BE2C (cell line): ENCODE data around the gene SH3GLB1.
A peak's percentile ranks its signal among the peaks of the same experiment; 100 is the strongest.

Source experiments
- DNase-seq: peaks from one replicate; pipeline ENCODE4 v3.0.0-alpha.2; 2020
- H3K27me3 ChIP-seq: fragments of 250-450 bp; sonication (Bioruptor Pico); 2 replicates; pipeline ENCODE4 v1.5.1; 2020; ENCODE audit warnings: mild to moderate bottlenecking
- H3K36me3 ChIP-seq: fragments of 250-450 bp; sonication (Bioruptor Pico); 2 replicates; pipeline ENCODE4 v1.5.1; 2020; ENCODE audit warnings: mild to moderate bottlenecking
- H3K4me1 ChIP-seq: fragments of 250-450 bp; sonication (Bioruptor Pico); 2 replicates; pipeline ENCODE4 v1.5.1; 2020
- H3K4me3 ChIP-seq: 2 replicates; pipeline ENCODE4 v1.5.1; 2011; ENCODE audit warnings: low read depth, low read length
- H3K9me3 ChIP-seq: fragments of 250-450 bp; sonication (Bioruptor Pico); 2 replicates; pipeline ENCODE4 v1.5.1; 2020
- TF ChIP-seq, protein P1 (sequence below): IDR thresholded peaks from 2 replicates; pipeline ENCODE4 v1.5.1; 2012; ENCODE audit warnings: mild to moderate bottlenecking, low read depth, low read length

Gene SH3GLB1

DNA sequence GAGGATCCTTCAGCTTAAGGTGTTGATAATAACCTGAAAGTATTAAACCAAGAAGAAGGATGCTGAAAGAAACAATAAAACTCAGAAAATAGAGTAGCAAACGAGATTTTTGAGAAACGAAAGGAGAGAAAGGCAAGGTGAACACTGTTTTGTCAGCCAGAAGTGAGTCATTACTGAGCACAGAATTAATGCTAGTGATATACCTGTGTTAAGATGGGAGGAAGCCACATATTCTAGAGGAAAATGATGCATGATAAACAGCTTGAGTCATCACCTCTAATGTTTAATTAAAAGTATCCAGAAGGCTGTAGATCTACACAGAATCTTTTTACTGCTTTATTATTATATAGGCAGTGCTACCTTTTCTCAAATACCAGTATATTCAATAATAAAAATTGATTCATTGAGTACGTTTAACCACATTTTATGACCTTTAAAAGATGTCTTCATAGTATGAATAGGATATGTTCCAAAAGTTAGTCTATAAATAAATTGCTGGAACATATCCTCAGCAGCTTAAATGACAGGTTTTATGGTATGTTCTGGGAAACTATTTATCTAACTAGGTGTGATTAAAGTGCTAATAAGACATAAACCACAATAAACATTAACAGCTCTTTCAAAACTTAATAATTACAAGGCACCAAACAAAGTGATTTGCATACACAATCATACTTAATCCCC lies 10.3 kb downstream of the SH3GLB1 start:
- Histone ChIP-seq H3K4me3 (no peak overlapping the region), H3K36me3 (no peaks in the 10 kb centered on the region), H3K9me3 (no peaks in the 10 kb centered on the region), H3K27me3 (no peaks in the 10 kb centered on the region), H3K4me1 (no peaks in the 10 kb centered on the region)
- DNase-seq = no peak
- TF ChIP-seq, protein P1, sequence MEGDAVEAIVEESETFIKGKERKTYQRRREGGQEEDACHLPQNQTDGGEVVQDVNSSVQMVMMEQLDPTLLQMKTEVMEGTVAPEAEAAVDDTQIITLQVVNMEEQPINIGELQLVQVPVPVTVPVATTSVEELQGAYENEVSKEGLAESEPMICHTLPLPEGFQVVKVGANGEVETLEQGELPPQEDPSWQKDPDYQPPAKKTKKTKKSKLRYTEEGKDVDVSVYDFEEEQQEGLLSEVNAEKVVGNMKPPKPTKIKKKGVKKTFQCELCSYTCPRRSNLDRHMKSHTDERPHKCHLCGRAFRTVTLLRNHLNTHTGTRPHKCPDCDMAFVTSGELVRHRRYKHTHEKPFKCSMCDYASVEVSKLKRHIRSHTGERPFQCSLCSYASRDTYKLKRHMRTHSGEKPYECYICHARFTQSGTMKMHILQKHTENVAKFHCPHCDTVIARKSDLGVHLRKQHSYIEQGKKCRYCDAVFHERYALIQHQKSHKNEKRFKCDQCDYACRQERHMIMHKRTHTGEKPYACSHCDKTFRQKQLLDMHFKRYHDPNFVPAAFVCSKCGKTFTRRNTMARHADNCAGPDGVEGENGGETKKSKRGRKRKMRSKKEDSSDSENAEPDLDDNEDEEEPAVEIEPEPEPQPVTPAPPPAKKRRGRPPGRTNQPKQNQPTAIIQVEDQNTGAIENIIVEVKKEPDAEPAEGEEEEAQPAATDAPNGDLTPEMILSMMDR = no peak

DNA sequence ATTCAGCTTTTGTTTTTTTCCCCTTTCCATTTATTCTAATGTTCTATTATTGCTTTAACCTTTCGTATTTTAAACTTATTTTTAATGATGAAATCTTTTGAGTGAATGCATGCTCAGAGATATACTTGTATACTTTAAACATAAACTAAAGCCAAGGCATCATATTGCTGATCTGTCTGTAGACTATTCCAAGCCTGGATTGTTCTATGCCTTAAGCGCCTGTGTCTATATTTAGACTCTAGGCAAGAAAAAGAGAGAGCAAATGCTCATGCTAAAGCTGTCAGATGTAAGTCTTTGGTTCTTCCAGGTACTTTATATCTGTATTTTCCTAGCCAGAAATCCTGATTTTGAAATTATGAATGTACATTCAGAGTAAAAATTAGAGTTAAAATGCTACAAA lies 14.4 kb downstream of the SH3GLB1 start:
- no peak for DNase-seq
- no peaks in the 10 kb centered on the region for H3K27me3 ChIP-seq
- no peak overlapping the region for H3K4me3 ChIP-seq
- TF ChIP-seq, protein P1 = no peak
- H3K36me3 ChIP-seq = no peaks in the 10 kb centered on the region
- no peaks in the 10 kb centered on the region for H3K4me1 ChIP-seq
- H3K9me3 ChIP-seq = no peaks in the 10 kb centered on the region

DNA sequence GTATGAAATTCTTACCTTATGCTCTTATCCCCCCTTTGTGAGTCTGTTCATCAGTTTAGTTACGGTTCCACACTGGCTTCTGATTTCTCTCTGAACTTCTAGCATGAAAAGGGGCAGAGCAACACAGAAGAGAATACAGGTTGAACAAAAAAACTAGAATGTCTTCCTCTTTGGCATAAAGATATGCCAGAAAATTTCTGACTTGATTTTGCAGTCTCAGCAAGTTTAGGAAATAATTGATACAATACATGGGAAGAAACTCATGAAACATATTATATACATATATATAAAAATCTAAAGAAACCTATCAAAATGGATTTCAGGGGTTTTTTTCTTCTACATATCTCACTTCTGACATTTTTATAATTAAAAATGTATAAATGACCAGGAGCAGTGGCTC lies 27.0 kb downstream of the SH3GLB1 start:
- Histone ChIP-seq H3K4me1 (no peaks in the 10 kb centered on the region), H3K4me3 (no peak overlapping the region), H3K36me3 (peaks cover 6% of the 10 kb centered on the region), H3K9me3 (no peaks in the 10 kb centered on the region), H3K27me3 (no peaks in the 10 kb centered on the region)
- TF ChIP-seq, protein P1 = no peak
- no peak for DNase-seq

DNA sequence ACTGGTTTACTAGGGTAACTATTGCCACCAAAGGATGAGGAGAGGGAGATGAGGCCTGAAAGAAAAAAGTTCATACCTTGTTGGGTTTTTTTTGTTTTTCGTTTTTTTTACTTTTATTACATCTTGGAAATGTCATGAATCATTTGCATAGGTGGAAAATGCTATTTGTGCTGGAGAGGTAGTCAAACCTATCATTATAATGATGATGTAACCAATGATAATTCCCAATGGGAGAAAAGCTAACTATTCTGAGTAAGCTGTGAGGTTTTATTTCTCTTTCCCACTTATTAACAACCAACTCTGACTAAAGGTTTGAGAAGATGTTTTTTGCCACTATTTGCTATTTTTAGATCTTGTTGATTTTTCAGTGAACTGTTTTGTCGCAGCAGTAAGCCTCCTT lies 29.0 kb downstream of the SH3GLB1 start:
- TF ChIP-seq, protein P1 = no peak
- no peak for DNase-seq
- H3K9me3 ChIP-seq = no peaks in the 10 kb centered on the region
- no peaks in the 10 kb centered on the region for H3K4me1 ChIP-seq
- H3K4me3 ChIP-seq = no peak overlapping the region
- peaks cover 6% of the 10 kb centered on the region for H3K36me3 ChIP-seq
- no peaks in the 10 kb centered on the region for H3K27me3 ChIP-seq

- no peaks in the 10 kb centered on the region for H3K27me3 ChIP-seq
- H3K36me3 ChIP-seq = peaks cover 6% of the 10 kb centered on the region
- no peak overlapping the region for H3K4me3 ChIP-seq
- TF ChIP-seq, protein P1 = no peak
- no peaks in the 10 kb centered on the region for H3K9me3 ChIP-seq
- no peak for DNase-seq
- no peaks in the 10 kb centered on the region for H3K4me1 ChIP-seq
These were observed 35.5 kb downstream of the SH3GLB1 start for GRCh38 chr1:86739648-86740509.

GRCh38 chr1:86741947-86742572 lies 37.7 kb downstream of the SH3GLB1 start:
- Histone ChIP-seq H3K36me3 (no peaks in the 10 kb centered on the region), H3K4me1 (no peaks in the 10 kb centered on the region), H3K9me3 (no peaks in the 10 kb centered on the region), H3K27me3 (no peaks in the 10 kb centered on the region), H3K4me3 (no peak overlapping the region)
- TF ChIP-seq, protein P1 = peak; percentile 49
- peak; percentile 37 for DNase-seq
